Glutamatergic neuron (in vitro differentiated cells): ENCODE results near the gene POLN. TPM values are rescaled to one million over a fixed set of nuclear protein-coding genes. Genes with fewer than 3 reads are reported as not detected.
A peak's percentile ranks its signal among the peaks of the same experiment; 100 is the strongest.

Experiments used
- DNase-seq: peaks from one replicate; pipeline ENCODE4 v3.0.0; 2022
- H3K27ac Mint-ChIP-seq: one replicate; pipeline ENCODE4 v1.8.0; 2020; ENCODE audit warnings: mild to moderate bottlenecking, mixed read lengths, inconsistent platforms; ENCODE audit not compliant: unreplicated experiment
- H3K27me3 Mint-ChIP-seq: one replicate; pipeline ENCODE4 v1.8.0; 2020; ENCODE audit warnings: mild to moderate bottlenecking, moderate library complexity, mixed read lengths, inconsistent platforms; ENCODE audit not compliant: unreplicated experiment
- H3K36me3 Mint-ChIP-seq: one replicate; pipeline ENCODE4 v1.8.0; 2020; ENCODE audit warnings: mild to moderate bottlenecking, mixed read lengths, inconsistent platforms; ENCODE audit not compliant: unreplicated experiment
- H3K4me1 Mint-ChIP-seq: one replicate; pipeline ENCODE4 v1.8.0; 2020; ENCODE audit warnings: mild to moderate bottlenecking, low read depth, mixed read lengths, inconsistent platforms; ENCODE audit not compliant: unreplicated experiment
- H3K4me3 Mint-ChIP-seq: one replicate; pipeline ENCODE4 v1.8.0; 2020; ENCODE audit warnings: mild to moderate bottlenecking, mixed read lengths, inconsistent platforms; ENCODE audit not compliant: unreplicated experiment
- H3K9me3 Mint-ChIP-seq: one replicate; pipeline ENCODE4 v1.8.0; 2020; ENCODE audit warnings: mild to moderate bottlenecking, moderate library complexity, mixed read lengths, inconsistent platforms; ENCODE audit not compliant: unreplicated experiment
- total RNA-seq: library from RNA; stranded (reverse); fragmentation: NEBNext Ultra II Directional; extraction: Animal tissue kit (Norgen Biotek cat#: 25700); gene quantifications from one replicate; pipeline ENCODE4 v1.2.1, GENCODE V29; 2021; ENCODE audit not compliant: unreplicated experiment
- TF ChIP-seq, protein P1 (sequence below): fragments of 200-600 bp; sonication (generic); IDR thresholded peaks from one replicate; pipeline ENCODE4 v1.5.0; 2021; ENCODE audit not compliant: partially characterized antibody, unreplicated experiment

POLN gene
- total RNA-seq, 1 donor from 2014 or later, result 6.8 TPM

DNA sequence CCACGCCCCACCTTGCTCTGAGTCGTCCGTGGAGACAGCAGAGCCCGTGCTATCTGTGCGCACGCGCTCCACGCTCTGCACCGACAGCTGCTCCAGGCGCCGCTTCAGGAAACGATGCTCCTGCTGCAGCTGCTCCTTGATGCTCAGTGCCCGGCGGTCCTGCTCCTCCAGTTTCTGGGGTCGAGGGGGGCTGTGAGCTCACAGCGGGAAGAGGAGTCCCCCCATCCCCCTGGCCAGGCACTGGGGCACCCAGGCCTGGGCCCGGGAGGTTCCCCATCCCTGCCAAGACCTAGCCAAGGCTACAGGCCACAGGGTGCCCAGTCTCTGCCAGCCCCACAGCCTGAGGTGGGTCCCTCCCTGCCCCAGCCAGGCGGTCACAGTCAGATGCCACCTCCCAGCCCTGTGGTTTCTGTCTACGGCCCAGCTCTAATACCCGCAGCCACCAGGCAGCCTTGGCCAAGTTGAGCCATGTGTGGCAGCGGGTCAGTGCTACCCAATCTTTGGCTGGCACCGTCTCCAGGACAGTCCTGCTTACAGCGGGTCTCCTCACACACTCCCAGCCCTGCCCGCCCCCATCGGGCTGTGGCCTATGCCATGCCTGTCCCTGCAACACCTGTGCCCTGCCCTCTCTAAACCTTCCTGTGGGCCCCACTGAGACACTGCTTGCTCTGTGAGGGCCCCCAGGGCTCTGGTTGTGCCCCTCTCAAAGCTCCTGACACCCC is 9.3 kb upstream of the POLN start:
- Mint-ChIP-seq H3K4me3 (no peak overlapping the region), H3K9me3 (peaks cover 4% of the 10 kb centered on the region), H3K27ac (no peak overlapping the region), H3K4me1 (peaks cover 9% of the 10 kb centered on the region), H3K27me3 (peaks cover 4% of the 10 kb centered on the region), H3K36me3 (peaks cover 9% of the 10 kb centered on the region)
- TF ChIP-seq, protein P1, sequence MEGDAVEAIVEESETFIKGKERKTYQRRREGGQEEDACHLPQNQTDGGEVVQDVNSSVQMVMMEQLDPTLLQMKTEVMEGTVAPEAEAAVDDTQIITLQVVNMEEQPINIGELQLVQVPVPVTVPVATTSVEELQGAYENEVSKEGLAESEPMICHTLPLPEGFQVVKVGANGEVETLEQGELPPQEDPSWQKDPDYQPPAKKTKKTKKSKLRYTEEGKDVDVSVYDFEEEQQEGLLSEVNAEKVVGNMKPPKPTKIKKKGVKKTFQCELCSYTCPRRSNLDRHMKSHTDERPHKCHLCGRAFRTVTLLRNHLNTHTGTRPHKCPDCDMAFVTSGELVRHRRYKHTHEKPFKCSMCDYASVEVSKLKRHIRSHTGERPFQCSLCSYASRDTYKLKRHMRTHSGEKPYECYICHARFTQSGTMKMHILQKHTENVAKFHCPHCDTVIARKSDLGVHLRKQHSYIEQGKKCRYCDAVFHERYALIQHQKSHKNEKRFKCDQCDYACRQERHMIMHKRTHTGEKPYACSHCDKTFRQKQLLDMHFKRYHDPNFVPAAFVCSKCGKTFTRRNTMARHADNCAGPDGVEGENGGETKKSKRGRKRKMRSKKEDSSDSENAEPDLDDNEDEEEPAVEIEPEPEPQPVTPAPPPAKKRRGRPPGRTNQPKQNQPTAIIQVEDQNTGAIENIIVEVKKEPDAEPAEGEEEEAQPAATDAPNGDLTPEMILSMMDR, result no peak
- peak; percentile 11 for DNase-seq

DNA sequence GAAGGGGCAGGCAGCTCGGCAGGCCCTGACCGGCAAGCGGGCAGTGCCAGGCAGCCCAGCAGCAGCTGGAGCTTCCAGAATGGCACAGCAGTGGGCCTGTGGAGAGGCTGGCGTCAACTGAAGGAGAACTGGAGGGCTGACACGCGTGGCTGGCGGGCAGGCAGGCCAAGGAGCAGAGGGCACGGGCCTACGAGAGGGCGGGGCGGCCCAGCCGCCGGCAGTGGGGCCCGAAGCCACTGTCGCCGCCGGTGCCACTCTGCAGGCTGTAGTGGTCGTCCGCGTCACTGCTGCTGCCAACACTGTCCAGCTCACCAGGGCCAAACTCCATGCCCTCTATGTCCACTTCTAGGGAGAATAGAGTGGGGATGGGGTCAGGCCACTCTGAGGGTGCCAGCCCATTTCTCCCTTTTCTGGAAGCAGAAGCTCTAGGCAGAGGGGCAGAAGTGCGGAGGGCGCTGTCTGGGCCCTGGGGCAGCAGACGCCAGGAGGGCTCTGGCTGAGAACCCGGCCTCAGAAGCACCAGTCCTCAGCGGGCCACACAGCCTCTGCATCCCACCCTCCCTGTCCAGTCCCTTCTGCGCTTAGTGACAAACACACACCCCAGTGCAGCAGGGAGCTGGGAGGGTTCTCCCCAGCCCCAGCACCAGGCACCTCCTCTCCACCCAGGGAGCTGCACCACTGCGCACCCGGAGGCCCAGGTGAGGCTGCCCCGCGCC is 8.6 kb upstream of the POLN start:
- no peak overlapping the region for H3K4me3 Mint-ChIP-seq
- peaks cover 4% of the 10 kb centered on the region for H3K27me3 Mint-ChIP-seq
- H3K27ac Mint-ChIP-seq, result no peak overlapping the region
- TF ChIP-seq, protein P1, result no peak
- peaks cover 4% of the 10 kb centered on the region for H3K9me3 Mint-ChIP-seq
- H3K36me3 Mint-ChIP-seq, result peaks cover 9% of the 10 kb centered on the region
- peaks cover 9% of the 10 kb centered on the region for H3K4me1 Mint-ChIP-seq
- DNase-seq, result peak; percentile 15

DNA sequence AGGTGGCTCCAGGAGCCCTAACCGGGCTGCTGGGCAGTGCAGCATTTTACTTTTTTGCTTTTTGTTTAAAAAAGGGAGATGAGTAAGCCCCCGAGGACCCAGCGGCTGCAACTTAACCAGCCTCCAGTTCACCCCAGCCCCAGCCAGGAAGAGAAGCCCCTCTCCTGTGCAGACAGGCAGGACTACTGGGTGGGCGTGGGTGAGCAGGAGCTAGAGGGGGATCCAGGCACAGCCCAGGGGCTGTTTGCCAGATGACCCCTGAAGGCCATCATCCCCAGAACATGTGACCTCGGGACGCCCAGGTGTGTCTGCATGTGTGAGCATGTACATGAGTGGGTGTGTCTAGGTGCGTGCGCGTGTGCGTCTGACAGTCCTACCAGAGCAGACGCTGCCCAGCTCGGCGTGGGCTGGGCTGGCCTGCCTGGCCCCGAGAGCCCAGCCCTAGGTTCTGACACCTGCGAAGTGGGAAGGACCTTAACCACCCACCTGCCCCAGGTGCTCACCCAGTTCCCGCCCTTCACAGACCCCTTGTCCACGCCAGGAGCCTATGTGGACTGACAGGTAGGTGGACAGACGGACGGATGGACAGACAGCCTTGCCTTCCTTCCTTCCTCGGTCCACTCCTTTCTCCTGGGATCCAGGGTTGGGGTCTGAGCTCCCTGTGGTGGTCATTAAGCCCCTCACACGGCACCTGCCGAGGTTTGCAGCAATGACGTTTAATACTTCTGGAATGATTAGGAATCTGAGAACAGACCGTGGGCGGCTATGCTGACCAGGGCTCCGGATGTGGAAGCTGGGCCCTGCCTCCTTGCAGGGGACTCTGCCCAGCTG is 7.8 kb upstream of the POLN start:
- peaks cover 10% of the 10 kb centered on the region for H3K9me3 Mint-ChIP-seq
- H3K27me3 Mint-ChIP-seq, result peaks cover 4% of the 10 kb centered on the region
- peaks cover 6% of the 10 kb centered on the region for H3K36me3 Mint-ChIP-seq
- no peak overlapping the region for H3K27ac Mint-ChIP-seq
- H3K4me1 Mint-ChIP-seq, result peaks cover 6% of the 10 kb centered on the region
- no peak overlapping the region for H3K4me3 Mint-ChIP-seq
- DNase-seq, result peak; percentile 16
- TF ChIP-seq, protein P1, result no peak

DNA sequence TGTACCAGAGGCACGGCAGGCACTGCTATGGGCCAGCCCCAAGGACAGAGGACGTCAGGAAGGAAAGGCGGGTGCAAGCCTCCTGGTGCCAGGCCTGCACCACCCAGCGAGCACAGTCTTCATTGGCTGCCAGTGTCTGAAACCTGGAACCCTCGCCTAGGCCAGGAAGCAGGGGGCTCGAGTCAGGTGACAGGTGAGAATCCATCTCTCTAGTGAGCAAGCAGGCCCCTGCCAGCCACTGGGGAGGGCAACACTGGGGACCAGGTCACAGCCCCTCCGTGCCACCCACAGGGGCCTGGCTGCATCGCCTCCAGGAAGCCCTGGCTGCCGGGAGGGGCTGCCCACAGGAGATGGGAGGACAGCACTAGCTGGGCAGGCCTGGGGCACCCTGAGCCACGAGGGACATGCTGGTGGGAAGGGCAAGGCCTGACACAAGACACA is 6.9 kb upstream of the POLN start:
- DNase-seq, result peak; percentile 11
- Mint-ChIP-seq H3K4me1 (peaks cover under 1% of the 10 kb centered on the region), H3K36me3 (no peaks in the 10 kb centered on the region), H3K9me3 (peaks cover 11% of the 10 kb centered on the region), H3K27me3 (peaks cover 4% of the 10 kb centered on the region), H3K4me3 (no peak overlapping the region), H3K27ac (no peak overlapping the region)
- TF ChIP-seq, protein P1, result no peak
